GM21381 (cell line): Measurements from ENCODE around the gene PRRT1B.
A peak's percentile ranks its signal among the peaks of the same experiment; 100 is the strongest.

Experiments used
- ATAC-seq: cut with Tn5 transposase; IDR thresholded peaks from one replicate; pipeline ENCODE4 v1.9.1; 2021; ENCODE audit warnings: mild to moderate bottlenecking, moderate library complexity; ENCODE audit not compliant: unreplicated experiment

PRRT1B gene

GRCh38 chr9:131522257-131523085 is 22.9 kb upstream of the PRRT1B start:
- no peak for ATAC-seq

GRCh38 chr9:131523086-131523388 is 22.3 kb upstream of the PRRT1B start:
- no peak for ATAC-seq

DNA sequence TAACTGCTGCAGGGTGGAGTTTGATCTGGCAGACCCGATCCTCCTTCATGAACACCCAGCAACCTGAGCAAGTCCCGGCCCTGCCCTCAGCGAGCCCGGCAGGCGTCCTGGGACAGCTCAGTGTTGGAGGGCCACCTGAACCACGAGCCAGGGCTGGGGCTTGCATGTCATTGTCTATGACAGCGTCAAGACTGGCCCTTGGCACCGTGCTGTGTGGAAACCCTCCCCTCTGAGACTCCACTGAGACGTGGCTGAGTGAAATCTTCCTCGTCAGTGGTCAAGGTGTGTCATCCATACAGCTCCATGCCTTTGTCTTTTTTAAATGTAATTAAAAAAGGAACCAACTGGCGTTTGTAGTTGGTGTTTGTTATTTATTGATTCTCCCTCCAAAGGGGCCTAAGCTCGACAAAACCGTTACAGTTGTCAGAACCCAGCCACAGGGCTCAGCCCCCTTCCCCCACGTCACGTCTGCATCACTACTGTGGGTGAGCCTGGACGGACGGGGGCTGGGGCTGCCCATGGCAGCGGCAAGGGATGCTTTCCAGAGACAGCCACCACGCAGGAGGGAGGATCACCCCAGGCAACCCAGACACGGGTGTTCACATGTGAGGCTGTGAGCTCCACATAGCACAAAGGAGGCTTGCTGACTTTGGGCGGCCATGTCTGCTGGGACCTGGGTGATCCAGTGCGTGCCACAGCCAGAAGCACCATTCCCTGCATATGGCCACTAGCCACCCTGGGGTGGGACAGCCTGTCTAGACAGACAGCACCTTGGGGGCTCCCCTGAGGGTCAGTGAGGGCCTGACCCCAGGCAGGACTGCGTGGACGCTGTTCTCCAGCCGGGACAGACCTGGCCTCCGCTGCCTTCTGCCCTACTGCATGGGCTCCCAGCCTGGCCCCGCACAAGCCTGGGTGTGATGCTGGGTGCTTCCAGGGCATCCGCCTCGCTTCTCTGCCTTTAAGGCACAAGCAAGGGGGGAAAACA is 21.6 kb upstream of the PRRT1B start:
- no peak for ATAC-seq

DNA sequence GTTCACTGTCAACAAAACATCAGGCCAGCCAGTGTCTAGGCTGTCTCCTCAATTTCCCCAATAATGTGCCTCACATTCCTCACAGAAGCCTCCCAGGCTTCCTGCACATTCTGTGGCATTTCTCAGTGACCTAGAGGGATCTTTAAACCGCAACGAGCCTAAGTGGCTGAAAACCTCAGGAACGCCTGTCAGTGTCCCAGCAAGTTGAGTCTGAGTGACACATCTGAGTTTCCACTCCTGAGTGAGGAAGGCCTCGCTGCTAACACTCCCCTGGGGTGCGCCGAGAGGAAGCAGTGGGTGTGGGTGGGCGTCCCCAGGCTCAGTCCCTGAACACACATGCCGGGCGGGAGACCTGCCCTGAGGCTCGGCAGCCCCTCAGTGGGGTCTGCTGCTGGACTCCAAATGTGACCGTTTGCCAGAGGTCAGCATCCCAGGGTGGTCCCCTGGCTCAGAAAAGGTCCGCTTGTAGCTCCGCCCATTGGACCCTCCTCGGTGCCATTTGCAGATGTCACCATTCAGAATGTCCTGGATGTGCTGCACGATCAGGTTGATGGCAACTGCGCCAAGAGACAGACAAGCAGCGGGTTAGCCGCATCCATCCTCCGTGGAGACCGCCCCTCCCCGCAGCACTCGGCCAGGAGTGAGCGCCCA is 20.5 kb upstream of the PRRT1B start:
- ATAC-seq: no peak

- ATAC-seq: no peak
Observed at GRCh38 chr9:131525643-131526565, 19.4 kb upstream of the PRRT1B start.

DNA sequence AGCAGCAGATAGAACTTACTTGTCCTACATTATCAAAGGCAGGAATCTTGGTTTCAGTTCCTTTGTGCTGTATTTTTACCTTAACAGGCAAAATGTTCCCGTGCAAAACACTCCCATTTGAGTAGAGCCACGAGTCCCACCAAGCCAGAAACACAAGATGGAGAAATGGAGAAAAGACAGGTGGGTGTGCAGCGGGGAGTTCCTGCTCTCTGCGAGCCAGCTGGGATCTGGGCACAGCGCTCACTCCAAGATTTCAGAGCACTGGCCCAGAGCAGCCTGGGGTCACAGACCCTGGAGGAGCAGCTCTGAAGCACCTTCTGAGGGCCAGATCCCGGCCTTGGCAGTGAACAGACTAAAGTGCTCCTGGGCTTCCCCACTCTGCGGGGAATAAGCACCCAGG is 17.1 kb upstream of the PRRT1B start:
- ATAC-seq: no peak

GRCh38 chr9:131528886-131529505 is 16.3 kb upstream of the PRRT1B start:
- ATAC-seq: no peak

DNA sequence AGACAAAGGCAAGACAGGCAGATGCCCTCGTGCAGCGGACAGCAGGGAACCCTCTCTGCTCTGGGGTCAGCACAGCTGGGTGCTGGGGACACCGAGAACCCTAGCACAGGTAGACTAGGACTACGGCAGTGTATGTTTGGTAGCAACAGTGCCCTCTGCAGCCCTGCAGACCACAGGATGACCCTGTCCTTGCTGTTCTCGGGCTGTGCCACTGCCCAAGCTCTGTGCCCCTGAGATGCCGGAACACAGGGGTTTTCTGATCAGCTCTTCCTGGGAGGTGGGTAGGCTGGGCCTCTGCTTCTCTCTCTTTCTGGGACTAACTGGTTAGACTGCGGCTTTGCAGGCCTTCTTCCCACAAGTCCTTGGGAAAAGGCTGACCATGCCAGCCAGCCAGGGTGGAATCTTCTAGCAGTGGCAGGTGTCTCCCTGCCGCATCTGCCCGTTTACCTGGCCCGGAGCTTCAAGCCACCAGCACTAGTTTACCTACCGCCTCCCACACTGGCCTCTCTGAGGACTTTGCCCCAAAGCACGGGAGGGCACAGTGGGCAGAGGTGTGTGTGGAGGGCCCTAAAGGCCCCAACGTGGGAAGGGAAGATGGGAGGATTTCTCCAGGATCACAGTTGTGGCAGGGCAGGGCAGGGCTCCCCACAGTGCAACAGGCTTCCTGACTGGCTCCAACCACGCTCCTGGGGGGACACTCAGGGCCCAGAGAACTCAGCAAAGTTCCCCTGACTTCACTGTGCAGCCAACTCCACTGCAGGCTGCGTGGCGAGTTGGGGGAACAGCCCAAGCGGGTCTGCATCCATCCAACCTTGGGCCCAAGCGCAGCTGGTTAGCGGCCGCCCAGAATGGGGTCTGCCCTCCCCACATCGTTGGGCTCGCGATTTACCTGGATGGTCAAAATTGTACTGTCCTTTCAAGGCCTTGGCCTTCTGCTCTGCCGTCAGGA is 15.5 kb upstream of the PRRT1B start:
- no peak for ATAC-seq

DNA sequence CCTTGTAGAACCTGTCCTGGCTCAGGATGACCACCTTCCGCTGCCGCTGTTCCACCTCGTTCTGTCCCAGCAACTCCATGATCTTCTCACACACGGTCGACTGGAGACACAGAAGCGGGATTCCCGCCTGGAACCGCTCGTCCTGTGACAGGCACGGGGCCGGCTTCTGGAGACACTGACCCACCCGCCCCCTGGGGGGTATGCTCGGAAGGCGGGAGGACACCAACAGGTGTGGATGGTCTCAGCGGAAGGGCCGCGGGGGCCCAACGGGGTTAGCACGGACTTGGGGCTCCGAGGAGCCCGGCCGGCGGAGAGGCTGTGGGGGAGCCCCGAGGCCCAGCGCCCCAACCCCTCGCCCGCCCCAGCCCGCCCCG is 14.8 kb upstream of the PRRT1B start:
- peak; percentile 18 for ATAC-seq

DNA sequence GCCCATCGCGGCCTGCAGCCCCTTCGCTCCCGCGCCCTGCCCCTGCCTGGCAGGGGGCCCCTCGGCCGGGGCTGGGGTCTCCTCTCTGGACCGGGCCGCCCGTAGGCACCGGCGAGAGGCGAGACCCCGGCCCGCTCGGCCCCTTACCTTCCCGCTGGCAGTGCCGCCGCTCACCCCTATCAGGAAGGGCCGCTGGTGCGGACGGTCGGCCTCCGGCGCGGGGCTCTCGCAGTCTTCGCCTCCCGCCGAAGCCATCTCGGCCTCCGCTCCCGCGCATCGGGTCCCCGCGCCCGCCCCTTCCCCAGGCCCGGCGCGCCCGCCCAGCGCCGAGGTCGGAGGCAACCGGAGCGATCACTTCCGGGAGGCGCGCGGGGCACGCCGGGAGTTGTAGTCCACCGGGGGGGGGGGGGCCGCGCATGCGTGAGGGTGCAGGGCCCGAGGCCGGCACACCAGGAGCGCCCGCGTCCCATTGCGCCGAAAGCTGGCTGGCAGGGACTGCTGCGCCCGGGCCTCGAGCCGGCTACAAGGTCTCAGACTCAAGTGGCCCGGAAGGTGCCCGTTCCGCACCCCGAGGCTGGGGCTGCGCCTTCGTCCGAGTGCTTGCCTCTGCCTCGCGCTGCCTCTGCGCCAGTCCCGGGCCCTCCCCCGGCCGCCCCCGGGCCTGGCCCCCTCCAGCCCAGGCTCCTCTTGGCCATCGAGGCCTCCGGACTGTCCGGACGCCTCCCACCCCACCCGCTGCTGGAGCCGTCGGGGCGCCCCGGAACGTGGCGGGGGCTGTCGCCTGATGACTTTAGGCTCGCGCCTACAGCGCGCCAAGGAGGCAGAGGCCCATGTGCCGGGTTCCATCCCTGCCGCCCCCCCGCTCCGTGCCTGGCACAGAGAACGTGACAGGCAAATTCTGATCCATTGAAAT is 14.1 kb upstream of the PRRT1B start, which contains the start of gene UCK1:
Gene UCK1, minus strand, starts transcription at position 344 of the 913 bp plus-strand sequence. Its CDS starts 89 bp downstream, at position 255.
- ATAC-seq: peak; percentile 80

GRCh38 chr9:131534721-131535237 is 10.5 kb upstream of the PRRT1B start:
- no peak for ATAC-seq

GRCh38 chr9:131537946-131538345 is 7.4 kb upstream of the PRRT1B start:
- no peak for ATAC-seq

DNA sequence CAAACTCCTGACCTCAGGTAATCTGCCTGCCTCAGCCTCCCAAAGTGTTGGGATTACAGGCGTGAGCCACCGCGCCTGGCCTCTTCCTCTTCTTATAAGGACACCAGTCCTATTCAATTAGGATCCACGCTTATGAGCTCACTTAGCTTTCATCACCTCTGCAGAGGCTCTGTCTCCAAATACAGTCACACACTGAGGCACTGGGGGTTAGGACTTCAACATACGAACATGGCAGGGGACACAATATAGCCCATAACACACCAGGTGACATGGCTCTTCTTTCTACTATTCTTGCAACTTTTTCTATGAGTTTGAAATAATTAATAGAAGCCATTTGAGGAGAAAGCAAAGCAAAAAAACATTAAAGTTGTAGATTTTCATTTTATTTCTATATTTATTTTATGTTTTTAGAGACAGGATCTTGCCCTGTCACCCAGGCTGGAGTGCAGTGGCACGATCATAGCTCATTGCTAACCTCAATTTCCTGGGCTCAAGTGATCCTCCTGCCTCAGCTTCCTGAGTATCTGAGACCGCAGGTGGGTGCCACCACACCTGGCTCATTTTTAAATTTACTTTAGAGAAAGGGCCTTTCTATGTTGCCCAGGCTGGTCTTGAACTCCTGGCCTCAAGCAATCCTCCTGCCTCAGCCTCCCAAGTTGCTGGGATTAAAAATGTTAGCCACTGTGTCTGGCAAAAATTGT is 6.0 kb upstream of the PRRT1B start:
- no peak for ATAC-seq

- no peak for ATAC-seq
Observed at GRCh38 chr9:131543141-131543540, 2.2 kb upstream of the PRRT1B start.

DNA sequence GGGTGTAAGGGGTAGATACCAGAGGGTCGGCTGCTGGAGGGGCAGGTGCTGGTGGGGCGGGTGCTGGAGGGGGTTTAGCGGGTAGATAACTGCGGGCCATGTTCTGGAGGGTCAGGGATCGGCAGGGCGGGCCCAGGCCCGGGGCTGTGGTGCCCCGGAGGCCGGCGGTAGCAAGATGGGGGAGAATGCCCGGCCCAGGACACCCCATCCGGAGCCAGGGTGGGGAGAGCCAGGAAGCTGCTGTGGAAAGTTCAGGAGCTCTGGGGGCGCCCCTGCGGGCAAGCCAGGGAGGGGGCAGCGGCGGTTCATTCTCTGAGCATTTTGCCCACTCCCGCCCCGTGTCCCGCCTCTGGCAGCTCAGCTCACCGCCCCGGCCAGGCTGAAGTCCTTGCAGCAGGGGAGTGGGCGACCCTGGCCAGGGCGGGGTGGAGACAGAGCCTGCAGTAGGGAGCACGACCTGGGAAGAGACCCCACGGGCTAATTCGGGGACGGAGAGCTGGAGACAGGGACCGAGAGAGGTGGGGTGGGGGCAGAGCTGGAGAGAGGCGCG is 538 bp downstream of the PRRT1B start:
- no peak for ATAC-seq

DNA sequence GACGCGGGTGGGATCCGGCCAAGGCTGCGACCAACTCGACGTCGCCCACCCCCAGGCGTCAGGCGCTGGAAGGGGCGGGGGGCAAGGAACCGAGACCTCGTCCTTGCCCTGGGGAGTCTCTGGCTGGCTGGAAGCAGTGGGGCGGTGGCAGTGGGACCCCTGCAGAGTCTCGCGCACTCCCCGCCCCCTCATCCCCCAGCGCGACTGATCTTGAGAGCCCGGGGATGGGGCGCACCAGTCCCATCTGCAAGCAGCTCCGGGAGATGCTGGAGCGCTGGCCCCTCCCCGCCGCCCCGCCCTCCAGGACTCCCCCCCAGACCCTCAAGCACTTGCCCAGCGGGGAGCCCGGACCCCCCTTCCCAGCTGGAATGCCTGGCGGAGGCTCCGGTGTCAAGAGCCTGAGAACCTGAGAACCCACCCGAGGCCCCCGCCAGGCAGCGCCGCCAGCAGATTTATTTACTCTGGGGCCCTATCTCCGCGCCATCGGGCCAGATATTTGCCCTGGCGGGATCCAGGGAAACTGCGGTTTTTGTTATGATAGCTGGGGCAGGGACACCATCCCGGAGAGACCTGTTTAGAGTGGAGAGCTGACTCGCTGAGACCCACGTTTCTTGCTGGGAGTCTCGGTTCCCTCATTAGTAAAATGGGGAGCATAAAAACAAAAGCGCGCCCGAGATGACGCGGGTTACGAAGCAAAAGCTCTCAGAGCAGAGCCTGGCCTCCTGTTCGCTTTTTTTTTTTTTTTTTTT is 1.2 kb downstream of the PRRT1B start:
- no peak for ATAC-seq
